HEK293 (cell line): ENCODE data around the gene HIP1.

Source experiments
- CTCF ChIA-PET: fragments of 350-600 bp; formaldehyde crosslinking; extraction: SDS; loops from one replicate; lab custom pipeline; 2021; ENCODE audit warnings: antibody characterized with exemption; lab: Yijun Ruan, JAX
- POLR2A ChIA-PET: fragments of 300-600 bp; formaldehyde crosslinking; extraction: SDS; loops from one replicate; lab custom pipeline; 2020; ENCODE audit warnings: antibody characterized with exemption, inconsistent platforms; lab: Yijun Ruan, JAX
- H3K27ac ChIP-seq: fragments of 200-500 bp; sonication (Bioruptor generic); 2 replicates; pipeline ENCODE4 v1.5.1; 2014; ENCODE audit warnings: low read depth, low read length, control low read depth, inconsistent platforms; ENCODE audit errors: extremely low read depth
- H3K36me3 ChIP-seq, 2 experiments: fragments of 200-500 bp in 1 of 2; sonication (Bioruptor generic) in 1 of 2; 1 replicate in 1 of 2; 2 replicates in 1 of 2; pipeline ENCODE4 v1.5.1; 2014 to 2017; ENCODE audit warnings: inconsistent platforms in 2 of 2, low read length in 2 of 2; ENCODE audit not compliant: control insufficient read depth in 2 of 2, insufficient read depth in 1 of 2
- H3K4me1 ChIP-seq: fragments of 200-500 bp; sonication (Bioruptor generic); 2 replicates; pipeline ENCODE4 v1.5.1; 2014; ENCODE audit warnings: mild to moderate bottlenecking, low read length, inconsistent platforms; ENCODE audit not compliant: control insufficient read depth, insufficient read depth
- H3K4me3 ChIP-seq: 2 replicates; pipeline ENCODE4 v1.5.1; 2011; ENCODE audit warnings: low read depth, mild to moderate bottlenecking, control low read depth, low read length, moderate library complexity
- H3K9me3 ChIP-seq: fragments of 200-500 bp; sonication (Bioruptor generic); 2 replicates; pipeline ENCODE4 v1.5.1; 2014; ENCODE audit warnings: low read depth, low read length, inconsistent platforms; ENCODE audit not compliant: control insufficient read depth, insufficient read depth
- BCL11A ChIP-seq: fragments of 450-650 bp; formaldehyde crosslinking; IDR thresholded peaks from 2 replicates; pipeline ENCODE4 v1.5.1; 2016; ENCODE audit warnings: low read depth, missing biosample characterization, missing genetic modification characterization
- CTCF ChIP-seq: fragments of 450-650 bp; formaldehyde crosslinking; IDR thresholded peaks from 2 replicates; pipeline ENCODE4 v1.5.1; 2016; ENCODE audit warnings: missing biosample characterization, missing genetic modification characterization
- EGR2 ChIP-seq: fragments of 450-650 bp; formaldehyde crosslinking; IDR thresholded peaks from 2 replicates; pipeline ENCODE4 v1.5.1; 2016; ENCODE audit warnings: low read depth, missing biosample characterization, missing genetic modification characterization
- KLF1 ChIP-seq: fragments of 450-650 bp; formaldehyde crosslinking; IDR thresholded peaks from 2 replicates; pipeline ENCODE4 v1.5.1; 2016; ENCODE audit warnings: missing biosample characterization, missing genetic modification characterization
- WT1 ChIP-seq: fragments of 450-650 bp; formaldehyde crosslinking; IDR thresholded peaks from 2 replicates; pipeline ENCODE4 v1.5.1; 2016; ENCODE audit warnings: missing biosample characterization, missing genetic modification characterization
- ZBTB7A ChIP-seq: fragments of 450-650 bp; formaldehyde crosslinking; IDR thresholded peaks from 2 replicates; pipeline ENCODE4 v1.5.1; 2016; ENCODE audit warnings: low read depth, missing biosample characterization, missing genetic modification characterization
- ZNF114 ChIP-seq: fragments of 450-650 bp; formaldehyde crosslinking; IDR thresholded peaks from 2 replicates; pipeline ENCODE4 v1.5.0; 2017; ENCODE audit warnings: missing biosample characterization, missing genetic modification characterization
- ZNF19 ChIP-seq: fragments of 450-650 bp; formaldehyde crosslinking; IDR thresholded peaks from 2 replicates; pipeline ENCODE4; 2016; ENCODE audit warnings: missing biosample characterization, missing genetic modification characterization, low read depth
- ZNF23 ChIP-seq: fragments of 450-650 bp; formaldehyde crosslinking; IDR thresholded peaks from 2 replicates; pipeline ENCODE4 v1.5.1; 2016; ENCODE audit warnings: missing biosample characterization, missing genetic modification characterization, borderline replicate concordance
- ZNF398 ChIP-seq: fragments of 450-650 bp; formaldehyde crosslinking; IDR thresholded peaks from 2 replicates; pipeline ENCODE4 v1.5.1; 2017; ENCODE audit warnings: missing biosample characterization, missing genetic modification characterization
- ZNF510 ChIP-seq: fragments of 450-650 bp; formaldehyde crosslinking; IDR thresholded peaks from 2 replicates; pipeline ENCODE4 v1.5.1; 2018; ENCODE audit warnings: mild to moderate bottlenecking, missing genetic modification characterization, missing biosample characterization; ENCODE audit not compliant: insufficient replicate concordance
- ZNF558 ChIP-seq: fragments of 450-650 bp; formaldehyde crosslinking; IDR thresholded peaks from 2 replicates; pipeline ENCODE4 v1.5.1; 2016; ENCODE audit warnings: missing biosample characterization, missing genetic modification characterization
- ZNF610 ChIP-seq: fragments of 450-650 bp; formaldehyde crosslinking; IDR thresholded peaks from 2 replicates; pipeline ENCODE4 v1.5.1; 2016; ENCODE audit warnings: missing biosample characterization, missing genetic modification characterization, borderline replicate concordance
- ZNF645 ChIP-seq: fragments of 450-650 bp; formaldehyde crosslinking; IDR thresholded peaks from 2 replicates; pipeline ENCODE4; 2016; ENCODE audit warnings: missing biosample characterization, missing genetic modification characterization
- ZNF654 ChIP-seq: fragments of 450-650 bp; formaldehyde crosslinking; IDR thresholded peaks from 2 replicates; pipeline ENCODE4 v1.5.1; 2016; ENCODE audit warnings: low read depth, missing biosample characterization, missing genetic modification characterization

HIP1 gene

GRCh38 chr7:75663302-75663907, 75.3 kb downstream of the HIP1 start:
- POLR2A ChIA-PET = no interaction called here
- H3K36me3 ChIP-seq = no peaks in the 10 kb centered on the region
- CTCF ChIA-PET = interaction anchor here (0.7 kb wide), 1 partner anchor 94 kb away, joined by 5 read pairs; no protein-coding TSS in a partner anchor
- peak; percentile 35; the same call in 1 of the 2 replicates for TF ChIP-seq EGR2 (tag by site-specific recombination)
- TF ChIP-seq ZNF645 (tag by site-specific recombination) = no peak
- peak; percentile 82 for TF ChIP-seq WT1 (tag by site-specific recombination)
- peaks cover 5% of the 10 kb centered on the region for H3K4me1 ChIP-seq
- no peak overlapping the region for H3K4me3 ChIP-seq
- no peak overlapping the region for H3K27ac ChIP-seq
- H3K9me3 ChIP-seq = no peaks in the 10 kb centered on the region

GRCh38 chr7:75662579-75663301, 76.0 kb downstream of the HIP1 start:
- CTCF ChIA-PET = no interaction called here

GRCh38 chr7:75660566-75661215, 78.0 kb downstream of the HIP1 start:
- Histone ChIP-seq H3K27ac (no peak overlapping the region), H3K4me1 (0 out of 2 replicates have a peak, but pooled peaks cover 2% of the 10 kb centered on the region), H3K9me3 (no peaks in the 10 kb centered on the region), H3K4me3 (no peak overlapping the region), H3K36me3 (no peaks in the 10 kb centered on the region)
- no peak for TF ChIP-seq ZBTB7A
- TF ChIP-seq ZNF510 (tag by site-specific recombination) = no peak
- no peak for TF ChIP-seq KLF1 (tag by site-specific recombination)
- no peak for TF ChIP-seq ZNF610 (tag by site-specific recombination)
- CTCF ChIA-PET = no interaction called here
- POLR2A ChIA-PET = no interaction called here

More at GRCh38 chr7:75662579-75663301, 76.0 kb downstream of the HIP1 start:
- H3K36me3 ChIP-seq = no peaks in the 10 kb centered on the region
- H3K27ac ChIP-seq = no peak overlapping the region
- TF ChIP-seq ZNF558 (no peak), ZNF398 (tag by site-specific recombination) (no peak), ZNF654 (tag by site-specific recombination) (no peak), ZNF23 (tag by site-specific recombination) (no peak), BCL11A (tag by site-specific recombination) (no peak), CTCF (tag by site-specific recombination) (no peak), ZNF19 (tag by site-specific recombination) (no peak), ZNF114 (tag by site-specific recombination) (no peak)
- POLR2A ChIA-PET = no interaction called here
- no peak overlapping the region for H3K4me3 ChIP-seq
- H3K4me1 ChIP-seq = peaks cover 4% of the 10 kb centered on the region
- no peaks in the 10 kb centered on the region for H3K9me3 ChIP-seq
